Fibroblast of the conjunctiva (primary cell): ENCODE measurements around the gene SPIRE1.
"Not testable (repeated sequence)": the region's sequence is repeated elsewhere in the genome, so short reads cannot be mapped to it uniquely, and the experiment has no call there.

Source experiments
- DNase-seq: peaks from one replicate; pipeline ENCODE4 v3.0.0-alpha.2; 2010; ENCODE audit warnings: low read depth

The SPIRE1 gene

DNA sequence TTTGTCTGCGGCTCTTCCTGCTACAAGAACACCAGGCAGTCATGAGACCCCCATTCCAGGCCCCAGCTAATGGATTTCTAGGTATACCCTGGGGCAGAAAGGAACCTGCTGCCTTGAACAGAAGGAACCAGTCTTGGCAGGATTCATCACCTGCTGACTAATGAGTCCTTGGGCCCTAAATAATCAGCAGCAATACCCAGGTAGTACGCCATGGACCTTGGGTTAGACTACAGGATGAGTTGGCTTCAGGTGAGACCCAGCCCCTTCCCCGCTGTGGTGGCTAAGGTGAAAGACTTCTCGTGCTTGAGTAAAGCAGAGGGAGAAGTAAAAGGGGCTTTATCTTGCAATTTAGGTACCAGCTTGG is 105.0 kb downstream of the SPIRE1 start:
- DNase-seq: no peak

DNA sequence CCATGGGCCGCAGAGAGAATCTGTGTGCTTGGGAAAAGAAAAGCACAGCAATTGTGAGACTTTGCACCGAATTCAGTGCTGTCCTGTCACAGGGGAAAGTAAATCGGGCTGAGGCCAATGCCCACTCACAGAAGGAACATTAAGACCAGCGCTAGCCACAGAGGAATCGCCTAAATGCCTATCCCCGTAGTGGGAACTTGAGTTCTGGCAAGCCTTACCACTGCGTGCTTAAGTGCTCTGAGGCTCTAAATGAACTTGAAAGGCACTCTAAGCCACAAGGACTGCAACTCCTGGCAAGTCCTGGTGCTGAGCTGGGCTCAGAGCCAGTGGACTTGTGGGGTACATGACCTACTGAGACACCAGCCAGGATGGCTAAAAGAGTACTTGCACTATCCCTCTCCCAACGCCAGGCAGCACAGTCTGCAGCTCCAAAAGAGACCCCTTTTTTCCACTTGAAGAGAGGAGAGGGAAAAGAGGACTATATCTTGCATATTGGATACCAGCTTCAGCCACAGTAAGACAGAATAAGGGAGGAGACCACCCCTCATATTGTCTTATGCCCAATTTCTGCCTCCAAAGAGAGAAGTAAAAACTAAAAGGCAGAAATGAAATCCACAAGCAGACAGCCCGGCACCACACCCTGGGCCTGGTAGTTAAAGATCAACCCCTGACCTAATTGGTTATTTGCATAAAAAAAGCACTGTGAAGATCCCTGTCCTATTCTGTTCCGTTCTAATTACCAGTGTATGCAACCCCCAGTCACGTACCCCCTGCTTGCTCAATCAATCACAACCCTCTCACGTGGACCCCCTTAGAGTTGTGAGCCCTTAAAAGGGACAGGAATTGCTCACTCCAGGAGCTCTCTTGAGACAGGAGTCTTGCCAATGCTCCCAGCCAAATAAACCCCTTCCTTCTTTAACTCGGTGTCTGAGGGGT is 105.7 kb downstream of the SPIRE1 start:
- DNase-seq: peak; percentile 67

DNA sequence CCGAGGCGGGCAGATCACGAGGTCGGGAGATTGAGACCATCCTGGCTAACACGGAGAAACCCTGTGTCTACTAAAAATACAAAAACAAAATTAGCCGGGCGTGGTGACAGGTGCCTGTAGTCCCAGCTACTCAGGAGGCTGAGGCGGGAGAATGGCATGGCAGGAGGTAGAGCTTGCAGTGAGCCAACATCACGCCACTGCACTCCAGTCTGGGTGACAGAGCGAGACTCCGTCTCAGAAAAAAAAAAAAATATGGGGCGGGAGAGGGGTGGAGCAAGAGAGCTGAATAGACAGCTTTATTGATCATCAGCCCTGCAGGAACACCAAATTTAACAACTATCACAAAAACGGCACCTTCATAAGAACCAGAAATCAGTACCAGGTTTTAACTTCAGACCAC is 106.4 kb downstream of the SPIRE1 start:
- not testable (repeated sequence) for DNase-seq

DNA sequence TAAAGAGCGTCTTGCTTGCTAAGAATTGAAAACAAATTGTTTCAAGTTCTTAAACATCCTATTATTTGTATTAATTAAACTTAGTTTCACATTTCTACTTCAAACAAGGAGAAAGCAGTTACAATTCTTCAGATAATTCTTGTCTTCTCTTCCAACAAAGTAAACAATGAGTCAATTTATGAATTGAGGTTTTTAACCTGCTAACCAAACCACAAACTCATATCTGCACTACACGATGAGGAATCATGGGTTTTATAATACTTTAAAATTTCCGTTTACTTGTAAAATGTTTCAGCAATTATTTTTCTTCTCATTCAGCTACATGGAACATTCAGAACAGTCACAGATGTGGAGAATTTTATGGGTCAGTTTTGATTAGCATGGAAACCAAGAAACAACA is 114.2 kb downstream of the SPIRE1 start:
- no peak for DNase-seq

DNA sequence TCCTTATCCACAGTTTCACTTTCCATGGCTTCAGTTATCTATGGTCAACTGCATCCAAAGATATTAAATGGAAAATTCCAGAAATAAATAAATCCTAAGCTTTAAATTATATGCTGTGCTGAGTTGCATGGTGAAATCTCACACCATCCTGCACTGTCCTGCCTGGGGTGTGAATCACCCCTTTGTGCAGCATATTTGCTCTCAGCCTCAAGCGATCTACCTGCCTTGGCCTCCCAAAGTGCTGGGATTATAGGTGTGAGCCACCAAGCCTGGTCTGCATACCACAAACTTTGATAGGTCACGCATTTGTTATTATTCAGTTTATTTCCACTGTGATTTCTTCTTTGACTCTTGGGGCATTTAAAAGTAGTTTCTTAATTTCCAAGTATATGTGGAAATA is 117.2 kb downstream of the SPIRE1 start:
- DNase-seq: no peak

DNA sequence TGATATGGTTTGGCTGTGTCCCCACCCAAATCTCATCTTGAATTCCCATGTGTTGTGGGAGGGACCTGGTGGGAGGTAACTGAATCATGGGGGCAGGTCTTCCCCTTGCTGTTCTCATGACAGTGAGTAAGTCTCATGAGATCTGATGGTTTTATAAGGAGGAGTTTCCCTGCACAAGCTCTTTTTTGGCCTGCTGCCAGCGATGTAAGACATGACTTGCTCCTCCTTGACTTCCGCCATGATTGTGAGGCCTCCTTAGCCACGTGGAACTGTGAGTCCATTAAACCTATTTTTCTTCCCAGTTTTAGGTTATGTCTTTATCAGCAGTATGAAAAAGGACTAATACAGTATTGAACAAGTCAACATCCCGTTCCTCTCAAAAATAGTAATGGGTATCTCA is 118.7 kb downstream of the SPIRE1 start:
- not testable (repeated sequence) for DNase-seq

DNA sequence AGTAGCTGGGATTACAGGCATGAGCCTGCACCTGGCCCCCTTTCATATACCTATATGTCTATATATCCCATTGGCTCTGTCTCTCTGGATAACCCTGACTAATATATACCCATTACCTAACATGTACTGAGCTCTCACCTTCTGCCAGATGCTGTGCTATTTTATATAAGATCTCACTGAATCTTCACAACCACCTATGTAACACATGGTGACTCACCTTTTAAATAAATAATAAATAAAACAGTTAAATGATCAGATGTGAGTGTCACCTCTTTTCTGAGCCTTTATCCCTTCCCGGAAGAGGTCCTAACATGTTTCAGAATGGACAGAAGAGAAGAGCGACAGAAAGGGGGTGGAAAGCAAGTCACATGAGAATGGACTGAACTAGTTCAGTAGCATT is 123.1 kb downstream of the SPIRE1 start:
- DNase-seq: no peak

DNA sequence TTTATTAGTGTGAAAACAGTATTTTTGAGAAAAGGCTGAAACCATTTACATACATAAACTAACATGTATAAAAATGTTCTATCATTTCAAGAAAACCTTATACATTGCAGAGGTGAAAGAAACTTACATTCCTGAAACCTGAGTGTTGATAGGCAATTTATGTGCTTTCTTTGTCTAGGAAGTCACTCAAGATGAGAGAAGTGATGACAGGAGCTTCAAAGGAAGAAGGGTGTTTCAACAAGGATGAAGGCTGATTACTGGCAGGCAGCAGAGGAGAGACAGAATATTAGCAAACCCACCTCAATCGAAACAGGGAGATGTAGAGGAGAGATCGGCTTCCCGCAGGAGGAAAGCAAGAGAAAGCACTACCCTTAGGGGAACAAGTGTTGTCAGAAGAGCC is 125.2 kb downstream of the SPIRE1 start:
- no peak for DNase-seq

DNA sequence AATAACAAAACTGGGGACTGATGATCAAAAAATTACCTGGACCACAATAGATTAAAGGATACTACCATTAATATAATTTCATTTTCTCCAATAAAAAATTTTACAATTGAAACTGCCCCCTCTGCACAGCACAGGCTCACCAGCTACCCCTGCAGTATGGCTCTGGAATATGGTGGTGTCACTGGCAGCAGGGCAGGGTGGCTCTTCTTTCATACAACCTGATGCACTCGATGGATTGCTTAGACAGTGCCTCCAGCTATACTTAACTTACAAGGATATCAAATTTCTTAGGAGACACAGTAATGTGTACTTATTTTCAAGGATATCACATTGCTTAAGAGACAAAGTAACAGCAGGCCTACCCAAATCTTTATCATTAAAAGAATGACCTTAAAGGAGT is 126.2 kb downstream of the SPIRE1 start:
- no peak for DNase-seq

DNA sequence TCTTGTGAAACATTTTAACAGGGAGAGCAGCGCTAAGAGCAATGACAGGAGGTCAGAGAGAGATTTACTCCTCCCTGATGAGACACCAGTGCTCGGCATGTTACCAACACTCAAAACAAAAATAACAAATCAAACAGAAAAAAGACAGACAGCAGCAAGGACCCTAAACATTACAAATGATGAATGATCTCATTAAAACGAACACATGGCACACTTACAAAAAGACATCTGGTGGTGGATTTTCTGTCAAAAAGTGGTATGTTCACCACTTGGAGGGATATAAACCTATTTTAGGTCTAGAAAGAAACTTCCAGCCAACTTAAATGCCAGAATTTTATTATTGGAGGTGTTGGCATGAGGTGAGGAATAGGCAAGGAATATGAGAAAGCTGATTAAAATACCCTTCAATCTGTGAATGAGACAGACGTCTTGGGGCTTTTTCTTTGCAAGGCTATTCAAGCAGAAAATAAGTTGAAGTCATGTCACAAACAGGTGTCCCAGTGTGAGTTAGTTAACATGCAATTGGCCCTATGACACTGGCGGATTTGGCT is 137.4 kb downstream of the SPIRE1 start:
- DNase-seq: no peak

DNA sequence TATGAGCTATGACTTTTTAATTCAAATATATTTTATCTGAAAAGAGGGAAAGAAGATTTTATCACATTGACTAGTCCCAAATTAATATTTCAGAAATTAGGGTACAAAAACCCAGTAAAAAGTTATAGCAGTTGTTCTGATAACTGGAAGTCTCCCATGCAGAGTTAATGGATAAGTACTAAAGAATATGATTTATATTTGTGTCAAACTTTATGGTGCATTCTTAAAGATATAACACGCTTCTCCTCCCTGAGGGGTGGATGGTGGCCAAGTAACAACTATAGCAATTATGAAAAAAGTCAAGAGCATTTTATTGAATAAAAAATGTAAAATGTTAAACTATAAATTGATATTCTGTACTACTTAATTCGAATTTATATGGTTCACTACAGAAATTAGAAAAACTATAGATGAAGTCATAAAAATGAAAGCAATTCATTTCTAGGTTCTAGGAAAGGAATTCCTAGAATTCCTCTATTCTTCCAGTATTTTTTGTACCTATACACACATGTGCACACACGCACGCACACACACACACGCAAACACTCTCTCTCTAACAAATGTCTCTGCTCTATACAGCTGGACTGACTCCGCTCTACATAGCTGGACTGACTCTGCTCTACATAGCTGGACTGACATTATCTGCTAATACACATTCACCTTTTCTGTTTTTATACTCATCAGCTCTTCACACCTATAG is 138.9 kb downstream of the SPIRE1 start:
- no peak for DNase-seq

DNA sequence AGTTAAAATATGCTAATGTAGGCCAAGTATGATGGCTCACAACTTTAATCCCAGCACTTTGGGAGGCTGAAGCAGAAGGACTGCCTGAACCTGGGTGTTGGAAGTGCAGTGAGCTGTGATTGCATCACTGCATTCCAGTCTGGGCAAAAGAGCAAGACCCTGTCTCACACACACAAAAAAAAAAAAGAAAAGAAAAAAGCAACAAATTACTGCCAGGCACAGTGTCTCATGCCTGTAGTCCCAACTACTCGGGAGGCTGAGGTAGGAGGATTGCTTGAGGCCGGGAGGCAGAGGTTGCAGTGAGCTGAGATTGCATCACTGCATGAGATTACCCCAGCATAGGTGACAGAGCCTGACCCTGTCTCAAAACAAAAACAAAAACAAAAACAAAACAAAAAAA is 139.6 kb downstream of the SPIRE1 start:
- DNase-seq: peak; percentile 22

DNA sequence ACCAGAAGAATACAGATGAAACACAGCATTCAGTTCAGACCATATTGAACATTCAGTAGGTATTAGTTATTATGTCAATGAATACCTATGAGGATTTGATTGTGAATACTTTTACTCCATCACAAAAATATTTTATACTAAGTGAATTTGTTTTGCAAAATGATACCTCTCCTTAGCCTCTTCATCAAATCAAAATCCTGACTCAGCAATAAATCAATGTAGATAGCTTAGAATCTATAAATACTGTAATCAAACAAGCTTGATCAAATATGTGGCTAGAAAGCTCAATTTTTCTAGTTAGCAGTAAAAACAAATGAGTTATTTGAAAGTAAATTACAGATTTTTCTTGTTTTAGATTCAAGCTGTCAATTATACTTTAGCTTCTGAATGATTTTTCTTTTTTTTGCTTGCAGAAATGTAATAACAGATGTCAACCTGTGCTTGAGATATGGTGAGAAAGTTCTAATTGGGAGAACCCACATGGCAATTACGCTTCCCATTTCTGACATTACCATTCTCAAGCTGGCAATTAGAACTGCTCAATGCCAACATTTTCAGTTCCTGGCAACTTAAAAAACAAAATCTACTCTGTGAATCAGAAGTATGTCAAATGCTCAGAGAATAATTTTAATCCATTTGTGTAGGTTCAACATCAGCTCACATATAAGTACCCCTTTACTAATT is 140.6 kb downstream of the SPIRE1 start:
- no peak for DNase-seq

DNA sequence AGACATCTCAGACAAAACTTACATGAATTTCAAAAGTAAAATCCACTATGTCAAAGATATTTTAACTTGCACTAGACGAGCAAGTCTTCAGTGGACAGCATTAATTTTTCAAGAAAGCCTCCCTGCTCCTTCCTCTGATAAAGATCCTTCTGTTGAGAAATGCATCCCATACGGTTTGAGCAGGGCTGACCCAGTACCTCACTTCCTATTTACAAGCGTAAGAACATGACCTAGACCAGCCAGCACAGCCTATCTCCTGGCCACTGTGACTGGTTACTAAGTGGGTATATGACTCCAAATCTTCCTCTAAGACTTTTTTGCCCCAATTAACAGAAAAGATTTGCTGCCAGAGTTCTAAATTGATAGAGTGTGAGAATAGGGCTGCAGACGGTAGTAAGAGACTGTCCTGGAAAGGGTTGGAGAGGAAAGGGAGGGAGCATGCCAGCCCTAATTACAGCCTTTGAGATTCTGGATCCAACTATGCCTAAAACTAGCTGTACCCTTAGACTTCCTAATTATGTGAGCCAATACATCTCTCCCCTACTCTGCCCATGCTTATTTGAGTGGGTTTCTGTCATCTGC is 141.8 kb downstream of the SPIRE1 start:
- DNase-seq: no peak

DNA sequence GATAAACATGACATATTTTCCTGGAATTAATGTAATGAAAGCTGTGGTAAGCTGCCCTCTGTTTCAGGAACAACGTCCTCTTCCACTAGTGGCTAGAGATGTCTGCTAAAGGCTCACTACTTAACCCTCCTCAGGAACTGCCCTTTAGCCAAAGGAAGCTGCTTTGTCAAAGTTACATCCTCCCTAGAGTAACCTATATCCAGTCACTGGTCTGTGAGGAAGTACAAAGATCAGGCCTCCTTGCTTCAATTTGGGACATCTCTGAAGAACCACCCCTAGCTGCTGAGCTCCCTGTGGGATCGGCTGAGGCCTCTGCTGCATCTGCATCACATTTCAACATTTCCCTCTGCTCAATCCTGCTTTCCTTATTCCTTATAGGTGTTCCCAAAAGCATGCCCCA is 142.4 kb downstream of the SPIRE1 start:
- DNase-seq: no peak

DNA sequence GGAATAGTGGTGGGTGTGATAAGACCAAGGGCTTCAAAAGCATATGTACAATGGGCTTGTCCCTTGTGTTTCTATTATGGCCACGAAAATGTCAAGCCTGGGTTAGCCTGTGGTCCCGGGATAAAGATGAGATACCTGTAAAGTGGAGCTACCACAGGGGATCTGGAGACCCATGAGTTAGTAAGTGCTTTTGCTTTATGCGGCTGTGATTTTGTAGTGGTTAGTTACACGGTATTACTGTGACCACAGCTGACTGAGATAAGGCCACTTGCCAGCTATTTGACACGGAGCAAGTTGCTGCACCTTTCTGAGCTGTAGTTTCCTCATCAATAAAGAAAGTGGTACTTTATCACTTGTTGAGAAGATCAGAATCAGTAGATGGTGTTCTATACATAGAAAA is 150.9 kb downstream of the SPIRE1 start:
- no peak for DNase-seq

DNA sequence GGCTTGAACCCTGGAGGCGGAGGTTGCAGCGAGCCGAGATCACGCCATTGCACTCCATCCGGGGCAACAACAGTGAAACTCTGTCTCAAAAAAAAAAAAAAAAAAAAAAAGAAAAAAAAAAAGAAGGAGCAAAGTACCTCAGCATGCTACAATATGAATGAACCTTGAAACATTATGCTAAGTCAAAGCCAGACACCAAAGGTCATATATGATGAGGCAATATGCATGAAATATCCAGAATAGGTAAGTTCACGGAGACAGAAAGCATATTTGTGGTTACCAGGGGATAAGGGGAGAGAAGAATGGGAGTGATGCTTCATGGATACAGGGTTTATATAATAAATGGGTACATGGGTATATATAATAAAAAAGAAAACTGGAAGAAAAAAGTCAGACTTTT is 156.9 kb downstream of the SPIRE1 start:
- no peak for DNase-seq

DNA sequence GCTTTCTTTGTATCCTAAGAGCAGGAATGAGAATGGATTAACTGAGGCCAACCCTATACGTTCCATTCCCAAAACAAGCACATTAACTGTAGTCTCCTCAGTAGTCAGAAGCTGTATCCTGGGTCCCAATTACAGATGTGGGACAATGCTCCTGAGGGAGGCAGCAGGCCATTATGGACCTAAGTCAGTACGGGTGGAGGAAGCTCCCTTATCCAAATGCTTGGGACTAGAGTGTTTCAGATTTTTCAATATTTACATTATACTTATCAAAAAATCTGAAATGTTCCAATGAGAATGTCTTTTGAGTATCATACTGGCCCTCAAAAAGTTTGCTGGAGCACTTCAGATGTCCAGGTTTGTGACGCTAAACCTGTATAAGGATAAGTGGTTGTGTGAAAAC is 160.1 kb downstream of the SPIRE1 start:
- no peak for DNase-seq

DNA sequence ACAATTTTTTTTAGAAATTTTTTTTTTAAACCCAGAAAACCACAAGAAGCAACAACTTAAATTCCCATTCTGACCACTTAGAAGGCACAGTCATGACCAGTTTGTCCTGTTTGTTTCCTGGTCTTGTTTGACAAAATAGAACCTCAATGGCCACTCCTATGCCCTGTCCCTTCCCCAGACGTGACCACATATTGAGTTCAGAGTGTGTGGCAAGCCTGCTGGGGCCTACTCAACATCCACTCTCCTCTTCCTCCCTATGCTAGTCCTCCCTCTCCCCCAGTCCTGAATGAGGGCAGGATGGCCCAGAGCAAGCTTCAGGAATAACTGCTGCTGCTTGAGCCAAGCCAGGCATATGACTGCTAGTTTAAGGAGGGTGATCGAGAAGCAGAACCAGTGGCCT is 160.6 kb downstream of the SPIRE1 start:
- DNase-seq: no peak

DNA sequence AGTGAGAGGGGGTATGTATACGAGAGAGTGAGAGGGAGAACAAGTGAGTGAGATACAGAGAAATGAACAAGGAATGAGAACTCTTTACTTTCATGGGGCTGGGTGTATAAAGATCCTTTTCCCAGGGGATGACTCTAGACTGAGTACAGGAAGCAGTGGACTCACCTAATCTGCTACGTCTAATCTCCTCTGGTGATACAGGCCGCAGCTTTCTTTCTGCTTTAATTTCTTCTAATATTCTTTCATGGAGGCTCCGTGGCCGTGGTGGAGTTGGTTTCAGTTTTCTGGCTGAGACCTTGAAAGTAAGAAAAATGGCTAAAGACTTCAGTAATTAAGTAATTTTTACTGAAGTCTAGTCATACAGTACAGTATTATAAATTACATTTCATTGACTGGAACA is 165.0 kb downstream of the SPIRE1 start:
- DNase-seq: no peak

DNA sequence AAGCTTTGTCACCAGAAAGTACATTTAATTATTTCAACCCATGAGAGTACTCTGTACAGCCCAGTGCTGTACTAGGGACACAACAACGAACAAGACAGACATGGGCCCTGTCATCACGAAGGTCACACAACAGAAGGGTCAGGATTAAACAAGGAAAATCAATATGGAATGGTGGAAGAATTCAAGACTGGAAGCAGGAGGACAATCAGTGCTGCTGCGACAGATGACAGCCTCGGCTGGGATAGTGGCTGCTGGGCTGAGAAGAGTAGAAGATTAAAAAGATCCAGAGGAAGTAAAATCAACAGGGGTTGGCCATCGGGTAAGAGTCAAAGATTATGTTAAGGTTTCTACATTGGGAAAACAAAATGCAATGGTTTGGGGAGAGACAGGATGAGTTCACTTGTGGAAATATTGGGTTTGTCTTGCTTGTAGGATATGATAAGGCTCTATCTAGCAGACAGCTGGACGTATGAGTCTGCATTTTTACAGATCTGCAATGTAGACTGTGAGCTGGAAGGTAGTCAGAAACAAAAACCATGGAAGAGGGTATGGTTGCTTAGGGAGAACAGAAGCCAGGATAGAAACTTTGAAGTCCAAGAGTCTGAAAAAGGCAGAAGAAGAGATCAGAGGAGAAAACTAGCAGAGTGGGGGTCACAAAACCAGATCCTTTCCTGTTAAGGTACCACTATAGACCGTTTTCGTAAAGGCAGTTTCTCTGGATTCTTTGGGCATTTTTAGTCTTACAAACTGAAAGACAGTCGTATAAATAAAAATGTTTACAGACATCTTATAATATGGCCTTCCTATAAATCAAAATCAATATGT is 166.1 kb downstream of the SPIRE1 start:
- no peak for DNase-seq
